Loucy (cell line): ENCODE data around the gene RHEB.

Source experiments
- H2AFZ ChIP-seq: fragments of 200-600 bp; sonication (generic); 2 replicates; pipeline ENCODE4 v1.6.0; 2016; ENCODE audit warnings: antibody characterized with exemption, mild to moderate bottlenecking, low read length, moderate library complexity
- H3F3A ChIP-seq: fragments of 200-600 bp; 2 replicates; pipeline ENCODE4 v1.6.0; 2016; ENCODE audit warnings: antibody characterized with exemption, low read depth, mild to moderate bottlenecking
- H3K27me3 ChIP-seq: fragments of 200-600 bp; sonication (generic); 2 replicates; pipeline ENCODE4 v1.6.1; 2014; ENCODE audit warnings: low read length, mild to moderate bottlenecking; ENCODE audit not compliant: insufficient read depth, poor library complexity, severe bottlenecking
- H3K36me3 ChIP-seq: fragments of 200-600 bp; sonication (generic); 2 replicates; pipeline ENCODE4 v1.6.1; 2016; ENCODE audit warnings: low read length; ENCODE audit not compliant: insufficient read depth
- H3K4me1 ChIP-seq: fragments of 200-600 bp; sonication (generic); 2 replicates; pipeline ENCODE4 v1.5.1; 2014; ENCODE audit warnings: low read length, mild to moderate bottlenecking; ENCODE audit not compliant: insufficient read depth, poor library complexity, severe bottlenecking
- H3K4me2 ChIP-seq: fragments of 200-600 bp; sonication (generic); 2 replicates; pipeline ENCODE4 v1.6.0; 2014; ENCODE audit warnings: antibody characterized with exemption, low read length, low read depth, mild to moderate bottlenecking; ENCODE audit not compliant: poor library complexity, severe bottlenecking
- H3K4me3 ChIP-seq: fragments of 200-600 bp; sonication (generic); 2 replicates; pipeline ENCODE4 v1.5.1; 2014; ENCODE audit warnings: low read length, mild to moderate bottlenecking, mixed read lengths; ENCODE audit not compliant: poor library complexity, severe bottlenecking
- H3K79me2 ChIP-seq: fragments of 200-600 bp; sonication (generic); 2 replicates; pipeline ENCODE4 v1.6.1; 2014; ENCODE audit warnings: low read length; ENCODE audit not compliant: insufficient read depth
- H3K9ac ChIP-seq: fragments of 200-600 bp; sonication (generic); 2 replicates; pipeline ENCODE4 v1.6.0; 2014; ENCODE audit warnings: mild to moderate bottlenecking, low read depth, low read length, moderate library complexity; ENCODE audit not compliant: poor library complexity, severe bottlenecking
- H3K9me2 ChIP-seq: fragments of 200-600 bp; sonication (generic); replicated peaks from 2 replicates; pipeline ENCODE4 v1.6.1; 2016; ENCODE audit warnings: low read depth, low read length, mixed read lengths
- H3K9me3 ChIP-seq: fragments of 200-600 bp; sonication (generic); 2 replicates; pipeline ENCODE4 v1.6.1; 2014; ENCODE audit warnings: mild to moderate bottlenecking, antibody characterized with exemption, low read length, low read depth; ENCODE audit not compliant: insufficient read depth
- H4K20me1 ChIP-seq: fragments of 200-600 bp; sonication (generic); 2 replicates; pipeline ENCODE4 v1.6.0; 2014; ENCODE audit warnings: antibody characterized with exemption, low read length, mild to moderate bottlenecking; ENCODE audit not compliant: insufficient read depth, poor library complexity, severe bottlenecking
- EZH2phosphoT487 ChIP-seq: fragments of 200-600 bp; IDR thresholded peaks from 2 replicates; pipeline ENCODE4 v1.6.1; 2018; ENCODE audit warnings: antibody characterized with exemption, mild to moderate bottlenecking, moderate library complexity, borderline replicate concordance
- TF ChIP-seq, protein P1 (sequence below): fragments of 200-600 bp; sonication (generic); conservative IDR thresholded peaks from 2 replicates; pipeline ENCODE4 v1.5.1; 2014; ENCODE audit warnings: mild to moderate bottlenecking, antibody characterized with exemption, low read length

The RHEB gene

GRCh38 chr7:151551820-151552219 is 32.1 kb upstream of the RHEB start:
- Histone ChIP-seq H3K27me3 (no peaks in the 10 kb centered on the region), H3K9ac (no peak overlapping the region), H3F3A (no peaks in the 10 kb centered on the region), H2AFZ (no peak overlapping the region), H3K36me3 (no peaks in the 10 kb centered on the region), H3K79me2 (no peaks in the 10 kb centered on the region), H3K9me3 (no peaks in the 10 kb centered on the region), H3K9me2 (no peaks in the 10 kb centered on the region), H3K4me3 (no peak overlapping the region), H3K4me2 (no peak overlapping the region), H4K20me1 (no peaks in the 10 kb centered on the region), H3K4me1 (peaks cover 6% of the 10 kb centered on the region)
- TF ChIP-seq EZH2phosphoT487, result no peak
- TF ChIP-seq, protein P1, sequence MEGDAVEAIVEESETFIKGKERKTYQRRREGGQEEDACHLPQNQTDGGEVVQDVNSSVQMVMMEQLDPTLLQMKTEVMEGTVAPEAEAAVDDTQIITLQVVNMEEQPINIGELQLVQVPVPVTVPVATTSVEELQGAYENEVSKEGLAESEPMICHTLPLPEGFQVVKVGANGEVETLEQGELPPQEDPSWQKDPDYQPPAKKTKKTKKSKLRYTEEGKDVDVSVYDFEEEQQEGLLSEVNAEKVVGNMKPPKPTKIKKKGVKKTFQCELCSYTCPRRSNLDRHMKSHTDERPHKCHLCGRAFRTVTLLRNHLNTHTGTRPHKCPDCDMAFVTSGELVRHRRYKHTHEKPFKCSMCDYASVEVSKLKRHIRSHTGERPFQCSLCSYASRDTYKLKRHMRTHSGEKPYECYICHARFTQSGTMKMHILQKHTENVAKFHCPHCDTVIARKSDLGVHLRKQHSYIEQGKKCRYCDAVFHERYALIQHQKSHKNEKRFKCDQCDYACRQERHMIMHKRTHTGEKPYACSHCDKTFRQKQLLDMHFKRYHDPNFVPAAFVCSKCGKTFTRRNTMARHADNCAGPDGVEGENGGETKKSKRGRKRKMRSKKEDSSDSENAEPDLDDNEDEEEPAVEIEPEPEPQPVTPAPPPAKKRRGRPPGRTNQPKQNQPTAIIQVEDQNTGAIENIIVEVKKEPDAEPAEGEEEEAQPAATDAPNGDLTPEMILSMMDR, result no peak

GRCh38 chr7:151550656-151551286 is 31.1 kb upstream of the RHEB start:
- no peak overlapping the region for H3K9ac ChIP-seq
- H3K79me2 ChIP-seq, result no peaks in the 10 kb centered on the region
- H3K36me3 ChIP-seq, result no peaks in the 10 kb centered on the region
- no peaks in the 10 kb centered on the region for H3F3A ChIP-seq
- H3K4me3 ChIP-seq, result no peak overlapping the region
- H4K20me1 ChIP-seq, result no peaks in the 10 kb centered on the region
- TF ChIP-seq, protein P1, result no peak
- TF ChIP-seq EZH2phosphoT487, result no peak
- no peak overlapping the region for H3K4me2 ChIP-seq
- no peaks in the 10 kb centered on the region for H3K9me2 ChIP-seq
- H3K27me3 ChIP-seq, result no peaks in the 10 kb centered on the region
- H3K4me1 ChIP-seq, result peaks cover 6% of the 10 kb centered on the region
- no peaks in the 10 kb centered on the region for H3K9me3 ChIP-seq
- H2AFZ ChIP-seq, result no peak overlapping the region

DNA sequence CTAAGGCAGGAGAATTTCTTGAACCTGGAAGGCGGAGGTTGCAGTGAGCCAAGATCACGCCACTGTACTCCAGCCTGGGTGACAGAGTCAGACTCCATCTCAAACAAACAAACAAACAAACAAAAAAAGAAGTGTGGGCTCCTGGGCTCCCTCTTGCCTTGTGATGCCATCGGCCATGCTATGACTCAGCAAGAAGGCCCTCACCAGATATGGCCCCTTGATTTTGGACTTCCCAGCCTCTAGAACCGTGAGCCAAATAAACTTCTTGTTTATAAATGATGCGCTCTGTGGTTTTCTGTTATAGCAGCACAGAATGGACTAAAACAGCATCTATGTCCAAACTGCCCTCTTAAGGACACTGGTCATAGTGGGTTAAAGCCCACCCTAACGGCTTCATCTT is 29.9 kb upstream of the RHEB start:
- no peak overlapping the region for H3K9ac ChIP-seq
- H3K4me3 ChIP-seq, result no peak overlapping the region
- no peak overlapping the region for H3K4me2 ChIP-seq
- TF ChIP-seq EZH2phosphoT487, result no peak
- TF ChIP-seq, protein P1, result no peak
- H3K9me3 ChIP-seq, result no peaks in the 10 kb centered on the region
- H3K79me2 ChIP-seq, result no peaks in the 10 kb centered on the region
- H2AFZ ChIP-seq, result no peak overlapping the region
- H3F3A ChIP-seq, result no peaks in the 10 kb centered on the region
- no peaks in the 10 kb centered on the region for H4K20me1 ChIP-seq
- no peaks in the 10 kb centered on the region for H3K36me3 ChIP-seq
- H3K9me2 ChIP-seq, result no peaks in the 10 kb centered on the region
- H3K27me3 ChIP-seq, result no peaks in the 10 kb centered on the region
- peaks cover 6% of the 10 kb centered on the region for H3K4me1 ChIP-seq
